HG03442 (cell line): Measurements from ENCODE around the gene CREG2.

Experiments
- ATAC-seq: cut with Tn5 transposase; IDR thresholded peaks from one replicate; pipeline ENCODE4 v1.9.1; 2021; ENCODE audit warnings: mild to moderate bottlenecking, moderate library complexity; ENCODE audit not compliant: unreplicated experiment

CREG2 gene, protein sequence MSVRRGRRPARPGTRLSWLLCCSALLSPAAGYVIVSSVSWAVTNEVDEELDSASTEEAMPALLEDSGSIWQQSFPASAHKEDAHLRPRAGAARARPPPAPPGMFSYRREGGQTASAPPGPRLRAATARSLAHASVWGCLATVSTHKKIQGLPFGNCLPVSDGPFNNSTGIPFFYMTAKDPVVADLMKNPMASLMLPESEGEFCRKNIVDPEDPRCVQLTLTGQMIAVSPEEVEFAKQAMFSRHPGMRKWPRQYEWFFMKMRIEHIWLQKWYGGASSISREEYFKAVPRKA

DNA sequence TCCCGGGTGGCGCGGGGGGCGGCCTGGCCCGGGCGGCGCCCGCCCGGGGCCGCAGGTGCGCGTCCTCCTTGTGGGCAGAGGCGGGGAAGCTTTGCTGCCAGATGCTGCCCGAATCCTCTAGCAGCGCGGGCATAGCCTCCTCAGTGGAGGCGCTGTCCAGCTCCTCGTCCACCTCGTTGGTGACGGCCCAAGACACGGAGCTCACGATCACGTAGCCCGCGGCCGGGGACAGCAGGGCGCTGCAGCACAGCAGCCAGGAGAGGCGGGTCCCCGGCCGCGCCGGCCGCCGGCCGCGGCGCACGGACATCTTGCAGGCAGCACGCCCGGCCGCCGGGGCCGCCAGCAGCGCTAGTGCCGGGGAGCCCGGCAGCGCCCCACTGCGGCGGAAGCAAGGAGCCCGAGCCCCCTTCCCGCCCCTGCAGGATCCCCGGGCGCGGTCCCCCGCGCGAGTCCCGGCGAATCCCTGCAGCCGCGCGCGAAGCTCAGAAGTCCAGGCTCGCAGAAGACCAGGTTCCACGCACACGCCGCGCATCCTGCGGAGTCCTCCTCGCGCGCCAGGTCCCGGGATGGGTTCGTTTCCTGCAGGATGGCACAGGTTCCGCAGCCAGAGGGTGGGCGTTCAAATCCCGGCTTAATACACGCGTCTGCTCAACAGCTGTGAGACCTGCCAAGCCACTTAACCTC lies at the start of gene CREG2:
Gene CREG2, minus strand, starts transcription at position 353 of the 684 bp plus-strand sequence. Its CDS starts 46 bp downstream, at position 307.
- ATAC-seq, result no peak

DNA sequence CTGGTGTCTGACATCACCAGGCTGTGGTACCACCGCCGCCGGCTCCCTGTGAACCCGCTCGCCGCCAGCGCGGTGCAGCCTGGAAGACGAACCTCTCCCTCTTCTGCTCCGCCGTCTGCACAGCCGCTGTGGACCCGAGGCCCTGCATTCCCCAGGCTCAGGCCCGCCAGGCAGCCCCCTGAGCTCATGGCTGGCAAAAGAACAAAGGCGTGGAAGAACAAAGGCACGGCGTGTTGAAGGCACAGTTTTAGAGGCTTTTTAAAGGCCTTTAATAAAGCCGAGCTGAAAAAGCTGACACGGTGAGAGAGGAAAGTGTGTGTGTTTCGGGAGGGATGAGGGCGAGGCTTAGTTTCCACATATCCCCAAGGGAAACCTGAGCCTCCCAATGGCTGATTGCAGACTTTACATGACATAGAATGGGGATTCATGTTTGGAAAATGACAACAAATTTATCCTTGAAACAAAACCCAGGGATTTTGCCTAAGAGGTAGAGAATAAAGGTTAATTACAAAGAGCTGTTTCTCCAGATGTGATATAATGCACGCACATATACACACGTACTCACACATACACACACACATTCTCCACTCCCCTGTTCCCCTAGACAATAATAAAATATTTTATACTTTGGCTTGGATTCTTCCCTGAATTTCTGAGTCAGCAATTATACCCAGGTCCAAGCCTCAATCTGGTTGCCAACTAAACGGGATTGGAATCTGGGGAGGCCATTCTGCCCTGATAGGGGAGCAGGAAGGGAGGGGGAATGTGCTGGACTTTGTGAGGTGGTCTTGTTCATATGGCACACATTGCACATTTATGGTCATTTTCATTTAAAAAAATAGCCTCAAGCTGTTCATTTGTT lies 47.9 kb upstream of the CREG2 start:
- no peak for ATAC-seq

DNA sequence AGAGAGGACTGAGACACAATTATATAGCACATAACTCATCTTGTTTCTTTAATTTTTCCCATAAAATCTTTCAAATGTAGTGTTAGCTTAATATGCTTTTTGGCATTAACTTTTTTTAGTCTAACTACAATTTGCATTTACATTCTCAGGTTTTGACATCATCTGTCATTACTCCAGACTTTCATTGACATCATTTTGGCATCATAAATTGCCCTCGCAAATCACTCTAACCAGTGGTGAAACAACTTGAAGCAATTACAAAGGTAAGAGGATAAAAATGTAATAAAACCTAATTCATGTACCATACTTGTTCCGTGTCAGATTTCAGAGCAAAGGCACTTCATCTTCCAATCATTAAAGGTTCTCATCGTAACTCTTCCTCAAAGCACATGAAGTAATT lies 46.2 kb upstream of the CREG2 start:
- ATAC-seq, result no peak

DNA sequence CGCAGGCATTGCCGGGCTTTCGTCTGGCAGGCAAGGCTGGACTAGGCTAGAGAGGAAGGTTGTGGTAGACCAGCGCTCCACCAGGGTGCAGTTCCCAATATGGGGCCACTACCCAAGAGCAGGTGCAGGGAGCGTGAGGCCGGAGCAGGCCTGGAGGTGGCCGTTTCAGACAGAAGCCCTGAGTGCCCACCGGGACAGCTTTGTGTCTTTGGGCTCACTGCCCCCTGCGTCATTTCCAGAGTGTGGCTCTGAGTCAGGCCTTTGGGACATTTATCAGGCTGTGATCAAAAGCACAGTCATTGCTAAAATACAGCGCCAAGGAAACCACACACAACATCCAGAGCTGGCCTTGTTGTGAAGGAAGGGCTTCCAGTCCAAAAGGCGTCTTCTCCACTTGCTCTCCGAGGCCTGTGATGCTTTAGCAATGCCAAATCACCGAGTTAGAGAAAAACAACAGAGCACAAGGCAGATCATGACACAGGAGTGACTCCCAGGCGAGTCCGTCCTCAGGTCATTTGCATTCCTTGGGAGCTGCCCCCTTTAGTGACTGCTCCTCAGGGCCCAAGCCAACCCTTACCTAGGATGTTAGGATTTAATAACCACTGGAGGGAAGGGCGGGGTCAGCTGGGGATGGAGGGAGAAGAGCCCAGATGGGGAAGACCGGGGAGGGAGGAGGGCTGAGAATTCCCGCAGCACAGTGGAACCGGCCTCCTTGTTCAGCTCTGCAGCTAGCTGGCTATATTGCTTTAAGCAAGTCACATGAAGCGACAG lies 45.3 kb upstream of the CREG2 start:
- ATAC-seq, result no peak

DNA sequence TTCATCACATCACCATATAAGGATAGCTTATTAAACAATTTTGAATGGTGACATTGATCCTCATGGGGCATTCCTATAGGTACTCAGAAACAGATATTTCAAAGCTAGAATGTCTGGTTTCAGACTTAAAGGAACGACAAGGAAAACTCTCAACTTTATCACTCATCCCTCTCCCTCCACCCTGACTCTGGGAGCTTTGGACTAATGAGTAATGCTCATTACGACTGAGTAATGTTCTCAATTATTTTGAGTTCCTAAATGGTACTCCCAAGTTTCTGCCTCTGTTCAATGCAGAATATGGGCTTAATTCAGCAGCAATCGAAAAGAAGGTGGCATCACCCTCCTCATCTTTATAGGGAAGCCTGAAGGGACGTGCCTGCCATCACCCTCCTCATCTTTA lies 44.2 kb upstream of the CREG2 start:
- ATAC-seq, result no peak

DNA sequence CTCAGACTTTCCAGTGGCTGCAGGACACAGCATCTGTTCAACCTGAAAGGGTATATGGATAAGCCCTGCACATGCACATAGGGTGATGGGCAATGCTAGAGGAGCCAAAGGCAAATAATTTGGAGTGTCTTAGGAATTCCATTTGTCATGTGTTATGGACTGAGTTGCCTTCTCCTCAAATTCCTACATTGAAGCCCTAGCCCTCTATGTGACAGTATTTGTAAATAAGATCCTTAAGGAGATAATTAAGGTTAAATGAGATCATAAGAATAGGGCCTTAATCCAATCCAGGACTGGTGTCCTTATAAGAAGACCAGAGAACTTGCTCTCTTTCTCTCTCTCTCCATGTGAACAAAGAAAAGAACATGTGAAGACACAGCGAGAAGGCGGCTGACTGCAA lies 42.9 kb upstream of the CREG2 start:
- no peak for ATAC-seq

DNA sequence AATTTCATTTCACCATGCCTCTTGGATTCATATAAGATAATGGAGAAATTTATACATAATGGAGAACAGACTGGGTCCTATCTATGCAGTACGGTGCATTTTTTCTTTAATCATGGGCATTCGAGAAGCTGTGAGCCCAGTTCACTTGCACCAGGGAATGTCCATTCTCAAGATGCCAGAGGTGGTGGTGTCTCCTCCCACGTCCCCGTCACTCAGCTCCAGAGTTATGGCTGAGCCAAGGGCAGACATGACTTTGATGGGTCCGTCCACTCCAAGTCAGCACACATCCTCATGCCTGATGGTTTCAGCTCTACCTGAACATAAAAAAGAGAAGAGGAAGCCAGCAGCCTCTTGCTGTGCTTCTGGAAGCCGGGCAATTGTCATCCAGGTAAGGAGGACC lies 42.1 kb upstream of the CREG2 start:
- ATAC-seq, result no peak

DNA sequence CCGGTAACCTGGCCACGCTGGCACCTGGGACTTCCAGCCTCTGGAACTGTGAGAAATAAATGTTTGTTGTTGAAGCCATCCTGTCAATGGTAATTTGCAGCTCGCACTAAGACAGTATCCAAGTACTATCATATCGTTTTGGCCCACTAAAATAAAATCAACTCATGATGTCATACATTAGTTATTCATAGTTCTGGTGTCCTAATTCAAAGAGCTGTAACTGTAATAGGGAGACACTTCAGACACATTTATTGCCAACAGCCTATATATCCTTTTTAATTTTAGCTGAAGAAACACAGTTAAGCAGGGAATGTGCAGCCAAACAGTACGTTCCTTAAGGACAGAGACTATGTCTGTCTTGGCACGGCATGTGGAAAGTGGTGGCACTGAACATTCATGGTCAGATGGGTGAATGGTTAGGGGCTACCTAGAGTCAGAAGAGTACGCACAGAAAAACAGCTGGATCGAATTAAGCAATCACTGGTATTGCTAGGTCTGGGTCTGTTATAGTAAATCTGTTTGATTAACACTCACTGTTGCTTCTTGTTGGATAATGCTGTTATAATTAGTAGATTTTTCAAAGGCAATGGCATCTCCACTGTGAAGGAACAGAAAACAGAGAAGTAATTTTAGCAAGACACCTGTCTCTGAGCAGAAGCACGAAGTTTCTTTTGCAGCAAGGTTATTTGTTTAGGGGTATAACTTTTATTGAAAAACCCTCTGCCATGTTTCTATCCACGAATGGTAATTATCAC lies 41.3 kb upstream of the CREG2 start:
- no peak for ATAC-seq

DNA sequence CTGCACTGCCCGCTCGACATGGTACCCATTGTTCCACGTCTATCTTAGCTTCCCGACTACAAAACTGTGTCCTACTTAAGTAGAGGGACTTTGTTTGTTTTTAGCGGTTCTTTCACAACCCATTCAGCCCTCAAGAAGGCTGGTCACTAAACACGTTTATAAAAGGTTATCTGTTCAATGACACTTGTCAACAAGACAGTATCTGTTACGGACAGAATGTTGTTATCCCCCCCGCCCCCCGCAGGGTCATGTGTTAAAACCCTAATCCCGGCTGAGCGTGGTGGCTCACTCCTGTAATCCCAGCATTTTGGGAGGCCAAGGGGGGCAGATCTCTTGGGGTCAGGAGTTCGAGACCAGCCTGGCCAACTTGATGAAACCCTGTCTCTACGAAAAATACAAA lies 40.4 kb upstream of the CREG2 start:
- no peak for ATAC-seq

DNA sequence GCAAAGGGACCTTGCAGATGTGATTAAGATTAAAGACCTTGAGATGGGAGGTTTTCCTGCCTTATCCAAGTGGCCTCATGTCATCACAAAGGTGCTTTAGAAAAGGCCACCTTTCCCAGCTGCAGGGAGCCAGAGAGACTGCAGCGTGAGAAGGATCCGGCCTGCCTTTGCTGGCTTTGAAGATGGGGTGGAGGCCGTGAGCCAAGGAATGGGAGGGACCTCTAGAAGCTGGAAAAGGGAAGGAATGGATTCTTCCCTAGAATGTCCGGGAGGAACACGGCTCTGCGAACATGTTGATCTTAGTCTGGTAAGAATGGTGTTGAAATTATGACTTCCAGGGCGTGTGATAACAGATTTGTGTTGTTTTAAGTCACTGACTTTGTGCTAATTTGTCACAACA lies 39.9 kb upstream of the CREG2 start:
- no peak for ATAC-seq

DNA sequence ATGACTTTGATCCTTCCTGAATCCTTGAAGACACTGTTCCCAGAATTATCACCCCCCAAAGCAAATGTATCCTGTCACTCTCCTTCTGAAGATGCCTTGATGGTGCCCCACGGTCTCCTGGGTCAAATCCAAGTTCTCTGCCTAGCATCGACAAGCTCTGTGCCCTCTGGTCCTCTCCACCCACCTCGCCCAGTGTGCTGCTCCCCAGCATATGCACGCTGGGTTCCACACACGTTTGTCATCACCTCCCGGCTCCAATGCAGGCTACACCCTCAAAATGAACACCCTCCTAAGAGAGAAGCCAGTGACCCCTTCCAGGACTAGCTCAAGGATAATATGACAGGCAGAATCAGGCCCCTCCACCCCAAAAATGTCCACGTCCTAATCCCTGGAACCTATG lies 39.5 kb upstream of the CREG2 start:
- ATAC-seq, result no peak

DNA sequence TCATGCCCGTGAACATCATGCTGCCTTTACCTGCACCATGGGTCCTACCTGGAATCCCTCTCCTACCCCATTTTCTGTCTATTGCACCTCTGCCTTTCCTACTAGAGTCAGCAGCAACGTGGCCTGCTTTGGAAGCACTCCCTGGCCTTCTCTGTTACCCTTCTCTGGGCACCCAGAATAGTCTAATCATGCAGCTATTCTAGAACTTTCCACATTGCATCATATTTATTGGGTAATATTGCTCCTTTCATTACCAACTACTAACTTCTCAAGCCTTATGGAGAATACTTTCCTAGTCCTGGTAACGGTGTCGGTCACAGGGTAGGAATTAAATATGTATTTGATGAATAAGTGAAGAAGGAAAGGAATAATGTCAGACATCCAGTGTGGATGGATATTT lies 33.3 kb upstream of the CREG2 start:
- ATAC-seq, result no peak

DNA sequence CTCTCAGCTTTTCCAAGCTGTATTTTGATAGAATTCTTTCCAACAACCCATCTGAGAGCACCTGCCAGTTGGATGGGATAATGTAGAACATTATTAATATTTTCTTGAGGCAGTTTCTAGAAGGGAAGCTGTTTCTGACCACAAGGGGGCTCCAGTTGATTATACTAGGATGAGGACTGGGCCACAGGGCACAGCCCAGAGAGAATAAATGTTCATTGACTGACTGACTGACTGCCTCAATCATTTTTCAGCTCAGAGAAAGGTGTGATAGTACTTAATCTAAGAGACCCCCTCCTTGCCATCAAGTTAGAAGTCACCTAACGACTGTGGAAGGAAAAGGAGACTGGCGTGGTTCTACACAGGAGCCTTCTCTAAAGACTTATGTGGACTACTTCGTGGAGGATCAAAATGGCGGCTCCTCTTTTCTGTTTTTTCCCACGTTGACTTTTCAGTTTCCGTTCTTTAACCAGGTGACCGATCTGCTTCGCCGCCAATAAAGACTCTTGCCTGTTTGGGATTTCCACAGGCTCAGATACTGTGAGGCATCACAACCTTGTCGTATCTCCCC lies 31.9 kb upstream of the CREG2 start:
- ATAC-seq, result no peak

DNA sequence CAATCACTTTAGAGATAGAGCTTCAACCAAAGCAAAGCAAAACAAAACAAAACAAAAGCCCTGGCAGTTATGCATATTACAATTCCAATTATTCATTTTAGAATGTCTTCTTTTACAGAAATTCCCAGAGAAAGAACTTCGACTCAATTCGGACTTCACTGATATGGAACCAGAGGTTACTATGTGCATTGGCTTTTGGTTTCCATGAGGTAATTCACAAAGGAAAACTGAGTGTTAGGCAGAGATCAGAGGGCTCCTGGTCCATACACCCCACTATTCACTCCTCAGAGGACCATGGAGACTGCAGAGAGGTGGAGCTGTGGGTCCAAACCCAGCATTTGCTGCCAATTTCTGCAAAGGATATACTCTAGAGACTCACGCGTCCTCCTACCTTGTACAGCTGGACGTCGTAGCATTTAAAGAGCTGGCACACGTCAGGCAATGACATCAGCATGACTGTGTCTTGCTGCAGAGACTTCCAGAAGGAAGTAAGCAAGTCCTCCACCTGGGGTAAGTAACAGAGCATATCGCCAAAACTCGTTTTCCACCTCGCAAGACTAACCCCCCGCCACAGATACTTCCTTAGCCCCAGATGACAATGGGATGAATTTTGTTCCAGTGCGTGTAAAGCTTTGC lies 31.3 kb upstream of the CREG2 start:
- no peak for ATAC-seq

DNA sequence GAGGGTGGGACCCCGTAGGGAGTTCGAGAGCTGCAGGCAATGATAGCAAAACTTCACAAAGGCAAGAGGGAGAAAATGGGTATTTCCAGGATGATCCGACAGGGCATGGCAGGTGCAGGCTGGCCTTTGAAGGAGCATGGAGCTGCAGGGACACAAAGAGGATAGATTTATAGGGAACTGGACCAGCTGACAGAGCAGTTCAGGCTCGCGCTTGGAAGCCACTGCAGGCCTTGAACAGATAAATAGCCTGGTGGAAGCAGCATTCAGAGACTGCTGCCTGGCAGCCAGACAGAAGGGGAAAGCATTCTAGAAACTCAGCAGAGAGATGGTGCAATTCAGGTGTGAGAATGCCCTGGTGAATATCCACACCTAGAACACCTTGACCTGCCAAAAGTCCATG lies 29.3 kb upstream of the CREG2 start:
- no peak for ATAC-seq

DNA sequence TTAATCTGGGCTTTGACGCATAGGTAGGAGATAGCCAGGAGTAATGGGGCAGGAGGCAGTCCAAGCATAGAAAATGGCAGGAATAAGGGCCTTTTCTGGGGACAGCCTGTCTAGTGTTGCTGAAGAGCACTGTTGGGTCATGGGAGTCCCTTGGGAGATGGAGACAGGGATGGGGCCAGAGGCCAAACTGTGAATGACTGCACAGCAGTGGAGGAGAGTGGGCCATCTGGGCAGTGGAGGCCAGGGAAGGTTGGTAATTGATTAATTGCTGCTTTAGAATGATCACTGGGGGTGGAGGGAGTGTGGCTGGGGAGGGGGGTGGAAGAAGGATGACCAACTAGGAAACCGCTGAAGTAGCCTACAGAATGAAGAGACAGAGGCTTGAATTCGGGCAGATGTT lies 28.6 kb upstream of the CREG2 start:
- ATAC-seq, result no peak

DNA sequence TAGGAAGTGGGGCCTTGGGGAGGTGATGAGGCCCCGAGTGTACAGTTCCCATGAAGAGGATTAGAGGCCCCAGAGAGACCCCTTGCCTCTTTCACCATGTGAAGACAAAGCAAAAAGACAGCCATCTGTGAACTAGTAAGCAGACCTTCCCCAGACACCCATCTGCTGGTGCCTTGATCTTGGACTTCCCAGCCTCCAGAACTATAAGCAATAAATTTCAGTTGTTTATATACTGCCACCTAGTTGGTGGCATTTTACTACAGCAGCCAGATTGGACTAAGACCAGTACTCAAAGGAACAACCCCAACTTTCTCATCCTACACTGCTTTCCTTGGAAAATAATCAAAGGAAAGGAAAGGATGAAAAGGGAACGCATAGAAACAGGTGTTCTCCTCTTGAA lies 27.9 kb upstream of the CREG2 start:
- no peak for ATAC-seq

DNA sequence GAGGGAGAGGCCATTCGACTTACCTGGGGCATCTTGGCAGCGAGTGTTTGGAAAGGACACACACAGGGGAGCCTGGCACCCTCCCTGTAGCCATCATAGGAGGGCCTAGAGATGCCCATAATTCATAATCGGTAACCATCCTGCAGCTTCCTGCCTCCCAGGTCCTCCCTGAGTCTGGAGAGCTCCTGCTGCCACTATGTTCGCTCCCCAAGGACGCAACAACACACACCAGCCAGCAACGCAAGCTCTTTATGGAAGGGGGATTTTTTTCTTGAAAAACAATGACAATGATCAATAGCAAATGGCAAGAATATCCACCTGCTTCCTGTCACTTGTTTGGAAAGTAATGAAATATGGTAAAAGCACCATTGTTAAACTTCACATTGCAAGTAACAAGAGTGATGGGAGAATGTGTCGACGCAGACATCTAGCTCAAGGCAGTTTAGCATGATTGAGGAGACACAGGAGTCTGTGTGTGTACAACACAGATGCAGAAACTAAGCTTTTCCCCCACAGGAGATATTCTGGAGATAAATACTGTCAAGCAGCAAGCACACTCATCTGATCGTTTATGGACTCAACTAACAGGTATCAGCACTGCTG lies 24.9 kb upstream of the CREG2 start:
- ATAC-seq, result no peak

DNA sequence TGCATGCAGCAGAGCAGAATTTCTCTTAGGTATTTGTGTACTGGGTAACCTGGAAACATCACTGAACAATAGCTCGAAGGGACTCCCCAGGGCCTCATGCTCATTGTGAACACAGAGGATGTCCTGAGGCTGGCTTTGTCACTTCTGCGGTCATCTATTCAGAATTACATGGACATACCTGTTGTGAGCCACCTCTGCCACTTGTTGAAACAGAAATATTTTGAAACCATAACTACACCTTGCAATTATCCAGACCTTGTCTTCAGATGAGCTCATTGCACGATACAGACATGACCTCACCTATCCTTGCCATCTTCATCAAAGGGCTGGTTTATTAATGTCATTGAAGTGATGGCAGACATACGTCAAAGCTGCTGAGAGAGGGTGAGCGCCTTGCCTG lies 23.4 kb upstream of the CREG2 start:
- no peak for ATAC-seq
